HFF-Myc (cell line): Measurements from ENCODE around the gene COLQ.

Source experiments
- DNase-seq: peaks from one replicate; pipeline ENCODE4 v3.0.0-alpha.2; 2011; ENCODE audit warnings: low read depth; ENCODE audit errors: extremely low read depth
- H3K4me3 ChIP-seq: replicated peaks from 2 replicates; pipeline ENCODE4 v1.5.1; 2011; ENCODE audit warnings: low read depth, mild to moderate bottlenecking, control low read depth, low read length
- TF ChIP-seq, protein P1 (sequence below): IDR thresholded peaks from 2 replicates; pipeline ENCODE4 v1.5.1; 2012; ENCODE audit warnings: mild to moderate bottlenecking, low read depth, low read length, control low read depth; ENCODE audit errors: missing control alignments

COLQ gene

DNA sequence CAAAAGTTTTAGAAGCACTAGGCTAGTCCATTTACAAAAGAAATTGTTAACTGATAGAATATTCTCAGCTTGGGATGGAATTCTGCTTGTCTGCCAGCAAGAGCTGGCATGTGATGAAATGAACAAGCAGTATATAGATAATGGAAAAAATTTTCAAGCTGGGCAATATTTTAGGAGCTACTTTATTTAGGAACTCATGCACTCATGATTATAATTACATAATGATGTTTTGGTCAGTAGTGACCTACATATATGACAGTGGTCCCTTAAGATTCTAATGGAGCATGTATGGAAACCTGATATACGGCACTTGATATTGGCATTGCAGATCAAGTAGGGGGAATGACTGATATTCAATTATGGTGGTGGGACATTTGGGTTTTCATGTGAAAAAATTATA is 88.0 kb downstream of the COLQ start:
- no peak overlapping the region for H3K4me3 ChIP-seq
- TF ChIP-seq, protein P1, sequence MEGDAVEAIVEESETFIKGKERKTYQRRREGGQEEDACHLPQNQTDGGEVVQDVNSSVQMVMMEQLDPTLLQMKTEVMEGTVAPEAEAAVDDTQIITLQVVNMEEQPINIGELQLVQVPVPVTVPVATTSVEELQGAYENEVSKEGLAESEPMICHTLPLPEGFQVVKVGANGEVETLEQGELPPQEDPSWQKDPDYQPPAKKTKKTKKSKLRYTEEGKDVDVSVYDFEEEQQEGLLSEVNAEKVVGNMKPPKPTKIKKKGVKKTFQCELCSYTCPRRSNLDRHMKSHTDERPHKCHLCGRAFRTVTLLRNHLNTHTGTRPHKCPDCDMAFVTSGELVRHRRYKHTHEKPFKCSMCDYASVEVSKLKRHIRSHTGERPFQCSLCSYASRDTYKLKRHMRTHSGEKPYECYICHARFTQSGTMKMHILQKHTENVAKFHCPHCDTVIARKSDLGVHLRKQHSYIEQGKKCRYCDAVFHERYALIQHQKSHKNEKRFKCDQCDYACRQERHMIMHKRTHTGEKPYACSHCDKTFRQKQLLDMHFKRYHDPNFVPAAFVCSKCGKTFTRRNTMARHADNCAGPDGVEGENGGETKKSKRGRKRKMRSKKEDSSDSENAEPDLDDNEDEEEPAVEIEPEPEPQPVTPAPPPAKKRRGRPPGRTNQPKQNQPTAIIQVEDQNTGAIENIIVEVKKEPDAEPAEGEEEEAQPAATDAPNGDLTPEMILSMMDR: no peak
- no peak for DNase-seq

DNA sequence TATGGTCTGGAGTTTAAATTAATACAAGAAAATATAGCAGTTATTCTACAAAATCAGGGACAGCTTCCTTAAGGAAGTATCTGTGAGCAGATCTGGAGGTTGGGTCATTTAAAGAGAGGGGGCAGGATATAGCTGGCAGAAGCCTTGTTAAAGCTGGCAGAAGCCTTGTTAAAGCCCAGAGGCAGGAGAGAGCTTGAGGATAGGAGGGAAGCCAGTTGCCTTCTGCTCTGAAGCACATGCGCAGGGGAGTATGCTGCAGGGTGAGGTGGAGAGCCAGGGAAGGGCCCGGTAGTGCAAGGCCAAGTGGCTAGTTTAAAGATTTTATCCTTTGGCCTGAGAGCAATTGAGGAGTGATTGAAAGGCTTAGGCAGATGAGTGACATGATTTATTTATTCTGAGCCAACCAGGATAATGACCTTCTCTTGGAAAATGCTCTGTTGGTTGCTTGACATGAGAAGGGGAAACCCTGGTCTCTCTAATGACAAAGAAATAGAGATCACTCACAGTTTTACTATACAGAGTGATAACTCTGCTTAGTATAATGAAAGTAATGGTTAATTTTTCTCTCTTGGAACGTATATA is 90.2 kb downstream of the COLQ start:
- H3K4me3 ChIP-seq: no peak overlapping the region
- DNase-seq: no peak
- TF ChIP-seq, protein P1: no peak

DNA sequence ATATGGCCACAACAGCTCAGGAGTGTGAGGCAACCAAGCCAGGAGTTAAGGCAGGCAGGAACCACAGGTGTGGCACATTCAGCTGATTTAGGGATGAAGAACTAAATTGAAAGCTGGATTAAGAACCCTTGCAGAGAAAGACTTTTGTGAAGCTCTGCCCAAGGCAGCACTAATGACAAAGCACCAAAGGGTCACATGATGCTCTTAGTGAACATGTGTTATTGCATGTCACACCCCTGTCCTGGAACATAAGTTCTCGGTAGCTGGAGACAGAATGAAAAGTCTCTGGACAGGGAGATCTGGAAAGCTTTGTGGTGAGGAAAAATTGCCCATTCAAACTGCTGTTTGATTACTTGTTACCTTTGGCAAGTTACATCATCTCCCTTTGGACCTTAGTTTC is 90.9 kb downstream of the COLQ start:
- DNase-seq: no peak
- TF ChIP-seq, protein P1: no peak
- H3K4me3 ChIP-seq: no peak overlapping the region

DNA sequence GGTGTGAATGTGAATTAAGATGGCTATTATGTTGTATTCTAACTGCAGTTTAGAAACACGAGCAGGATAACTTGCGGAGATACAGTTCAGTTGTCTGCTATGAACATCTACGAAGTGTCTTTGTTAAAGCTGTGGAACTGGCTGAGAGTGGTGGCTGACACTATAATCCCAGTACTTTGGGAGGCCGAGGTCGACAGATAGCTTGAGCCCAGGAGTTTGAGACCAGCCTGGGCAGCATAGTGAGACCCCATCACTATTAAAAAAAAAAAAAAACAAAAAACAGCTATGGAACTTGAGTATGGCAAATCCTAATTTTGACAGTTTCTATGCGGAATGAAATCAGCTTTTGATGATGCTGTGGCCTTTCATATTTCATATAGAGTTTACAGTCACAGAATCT is 92.4 kb downstream of the COLQ start:
- TF ChIP-seq, protein P1: no peak
- no peak for DNase-seq
- peak overlapping the region; percentile 96 for H3K4me3 ChIP-seq

DNA sequence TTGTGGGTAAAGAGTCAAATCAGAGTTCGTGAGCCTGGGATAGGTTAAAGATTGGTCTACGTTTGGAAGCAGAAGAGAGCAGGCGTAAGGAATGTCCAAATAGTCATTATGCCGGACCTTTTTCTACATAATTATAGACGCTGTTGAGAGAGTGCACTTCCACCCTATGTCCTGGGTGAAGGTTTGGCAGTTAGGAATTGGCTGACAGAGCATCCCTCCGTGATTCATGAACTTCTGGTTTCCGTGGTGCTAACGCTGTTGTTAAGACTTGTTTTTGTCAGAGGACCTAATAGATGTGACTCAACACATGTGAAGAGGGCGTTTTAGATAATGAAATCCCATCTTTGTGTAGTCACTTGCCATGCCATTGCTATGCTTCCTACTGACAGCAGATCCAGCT is 93.0 kb downstream of the COLQ start:
- TF ChIP-seq, protein P1: no peak
- no peak for DNase-seq
- H3K4me3 ChIP-seq: peak overlapping the region; percentile 96

DNA sequence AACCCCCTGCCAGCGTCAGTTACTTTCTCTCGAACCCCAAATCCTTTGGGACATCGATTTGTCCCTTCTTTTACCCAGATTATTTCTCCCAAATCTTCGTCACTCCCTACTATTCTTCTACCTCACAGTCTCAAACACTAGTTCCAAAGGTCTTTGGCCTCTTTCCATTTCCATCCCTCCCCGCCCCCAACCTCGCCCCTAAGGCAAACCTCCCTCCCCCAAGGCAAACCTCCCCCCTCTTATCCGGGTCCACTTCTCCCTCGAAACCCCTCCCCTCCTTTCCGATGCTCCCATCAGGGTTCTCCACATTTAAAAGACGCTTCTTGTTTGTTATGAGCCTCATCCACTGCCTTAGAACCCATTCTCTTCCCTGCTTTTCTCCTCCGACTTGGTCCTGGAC is 93.5 kb downstream of the COLQ start:
- DNase-seq: no peak
- H3K4me3 ChIP-seq: peak overlapping the region; percentile 96
- TF ChIP-seq, protein P1: no peak
